GM21825 (cell line): Measurements from ENCODE around the gene SLC39A2.

Source experiments
- ATAC-seq: cut with Tn5 transposase; IDR thresholded peaks from one replicate; pipeline ENCODE4 v1.9.1; 2021; ENCODE audit warnings: mild to moderate bottlenecking, moderate library complexity; ENCODE audit not compliant: unreplicated experiment

Gene SLC39A2

GRCh38 chr14:21043387-21043973 is 44.4 kb downstream of the SLC39A2 start:
- no peak for ATAC-seq

- ATAC-seq: no peak
These were observed 45.0 kb downstream of the SLC39A2 start for GRCh38 chr14:21043974-21044618.

GRCh38 chr14:21047378-21047781 is 48.3 kb downstream of the SLC39A2 start:
- no peak for ATAC-seq

GRCh38 chr14:21048638-21049037 is 49.5 kb downstream of the SLC39A2 start:
- no peak for ATAC-seq

DNA sequence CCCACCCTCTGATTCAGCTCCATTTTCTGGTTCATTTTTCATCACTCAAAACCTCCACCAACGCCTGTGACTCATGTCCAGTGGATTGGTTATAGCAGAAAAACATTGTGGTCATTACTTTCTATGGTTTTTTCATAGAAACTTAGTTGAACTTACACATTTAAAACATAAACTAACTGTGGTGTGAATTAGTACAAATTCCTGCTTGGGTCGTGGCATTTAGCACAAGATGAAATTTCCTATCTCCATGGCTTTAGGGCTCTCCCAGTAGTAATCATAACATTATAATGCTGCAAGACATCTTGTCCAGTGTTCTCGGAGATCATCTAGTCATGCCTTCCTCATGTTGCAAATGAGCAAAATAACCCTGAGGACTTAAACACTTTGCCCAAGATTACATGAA is 50.2 kb downstream of the SLC39A2 start:
- ATAC-seq: no peak

GRCh38 chr14:21050597-21050996 is 51.5 kb downstream of the SLC39A2 start:
- no peak for ATAC-seq
